ENCODE results near the gene CALML6.

GRCh38 chr1:1918901-1919303, 3.8 kb downstream of the CALML6 start, which contains the start of gene TMEM52:
- TF ChIP-seq CTCF (IDR thresholded peaks at IDR 0.05; ENCODE audit: insufficient read depth, low read length, poor library complexity, severe bottlenecking) (no peak), EZH2phosphoT487 (conservative IDR thresholded peaks at IDR 0.05; ENCODE audit: low read length) (no peak)
